ENCODE results near the gene KCNQ4.

KCNQ4 gene

GRCh38 chr1:40870135-40870728 lies 86.6 kb downstream of the KCNQ4 start:
- DNase-seq: no peak

GRCh38 chr1:40872276-40872675 lies 88.7 kb downstream of the KCNQ4 start:
- DNase-seq: no peak

GRCh38 chr1:40873863-40874472 lies 90.4 kb downstream of the KCNQ4 start:
- no peak for DNase-seq

- no peak for DNase-seq
These were observed 92.8 kb downstream of the KCNQ4 start for GRCh38 chr1:40876436-40876761.

GRCh38 chr1:40876891-40877290 lies 93.3 kb downstream of the KCNQ4 start:
- no peak for DNase-seq

- no peak for DNase-seq
These were observed 94.1 kb downstream of the KCNQ4 start for GRCh38 chr1:40877698-40878097.

- DNase-seq: no peak
These were observed 95.3 kb downstream of the KCNQ4 start for GRCh38 chr1:40878906-40879305.

- DNase-seq: no peak
These were observed 96.0 kb downstream of the KCNQ4 start for GRCh38 chr1:40879482-40880175.

- no peak for DNase-seq
These were observed 97.4 kb downstream of the KCNQ4 start for GRCh38 chr1:40880813-40881549.

GRCh38 chr1:40884055-40884795 lies 100.6 kb downstream of the KCNQ4 start:
- DNase-seq: no peak

GRCh38 chr1:40886318-40887011 lies 102.9 kb downstream of the KCNQ4 start:
- no peak for DNase-seq

GRCh38 chr1:40887012-40887378 lies 103.4 kb downstream of the KCNQ4 start:
- no peak for DNase-seq

GRCh38 chr1:40887652-40888051 lies 104.1 kb downstream of the KCNQ4 start:
- no peak for DNase-seq
